H9 (cell line): ENCODE results near the gene SCN7A. TPM values are rescaled to one million over a fixed set of nuclear protein-coding genes. Genes with fewer than 3 reads are reported as not detected.

Source experiments
- DNase-seq: peaks from one replicate; pipeline ENCODE4 v3.0.0-alpha.2; 2017
- H2AFZ ChIP-seq: one replicate; pipeline ENCODE4 v1.6.1; 2013; ENCODE audit warnings: mild to moderate bottlenecking, low read length, control low read depth, moderate library complexity
- H2AK5ac ChIP-seq: 2 replicates; pipeline ENCODE4 v1.6.1; 2013; ENCODE audit warnings: low read length, control low read depth, mixed read lengths; ENCODE audit not compliant: insufficient read length
- H2BK120ac ChIP-seq: one replicate; pipeline ENCODE4 v1.6.1; 2013; ENCODE audit warnings: low read depth, mild to moderate bottlenecking, low read length, control low read depth, inconsistent platforms; ENCODE audit not compliant: poor library complexity, severe bottlenecking
- H2BK12ac ChIP-seq: 2 replicates; pipeline ENCODE4 v1.6.1; 2013; ENCODE audit warnings: low read length, control low read depth, mixed read lengths, low read depth; ENCODE audit not compliant: insufficient read length
- H2BK15ac ChIP-seq: 2 replicates; pipeline ENCODE4 v1.6.1; 2013; ENCODE audit warnings: low read depth, low read length, control low read depth
- H2BK20ac ChIP-seq: one replicate; pipeline ENCODE4 v1.6.1; 2013; ENCODE audit warnings: low read depth, mild to moderate bottlenecking, low read length, control low read depth, inconsistent platforms; ENCODE audit not compliant: poor library complexity, severe bottlenecking
- H2BK5ac ChIP-seq: 2 replicates; pipeline ENCODE4 v1.6.1; 2013; ENCODE audit warnings: low read length, control low read depth, mixed read lengths; ENCODE audit not compliant: insufficient read length
- H3K14ac ChIP-seq: 2 replicates; pipeline ENCODE4 v1.6.1; 2013; ENCODE audit warnings: low read length, control low read depth; ENCODE audit not compliant: insufficient read depth
- H3K18ac ChIP-seq: 2 replicates; pipeline ENCODE4 v1.6.1; 2013; ENCODE audit warnings: low read depth, mild to moderate bottlenecking, mixed read lengths, low read length, control low read depth; ENCODE audit not compliant: insufficient read length
- H3K23ac ChIP-seq: 2 replicates; pipeline ENCODE4 v1.6.1; 2013; ENCODE audit warnings: low read length, control low read depth, mixed read lengths, low read depth; ENCODE audit not compliant: insufficient read length
- H3K23me2 ChIP-seq: 2 replicates; pipeline ENCODE4 v1.6.1; 2013; ENCODE audit warnings: low read depth, mild to moderate bottlenecking, mixed read lengths, low read length, control low read depth; ENCODE audit not compliant: insufficient read length, poor library complexity, severe bottlenecking
- H3K27ac ChIP-seq: 2 replicates; pipeline ENCODE4 v1.5.1; 2013; ENCODE audit warnings: low read length, control low read depth, mixed read lengths, low read depth; ENCODE audit not compliant: insufficient read length
- H3K27me3 ChIP-seq: 2 replicates; pipeline ENCODE4 v1.6.1; 2013; ENCODE audit warnings: low read length, control low read depth, inconsistent platforms; ENCODE audit not compliant: insufficient read depth
- H3K4ac ChIP-seq: 2 replicates; pipeline ENCODE4 v1.6.1; 2013; ENCODE audit warnings: low read depth, mild to moderate bottlenecking, control low read depth, inconsistent platforms, low read length, moderate library complexity
- H3K4me1 ChIP-seq: 2 replicates; pipeline ENCODE4 v1.6.1; 2013; ENCODE audit warnings: low read length, control low read depth, inconsistent platforms; ENCODE audit not compliant: insufficient read depth
- H3K4me2 ChIP-seq: 2 replicates; pipeline ENCODE4 v1.6.1; 2013; ENCODE audit warnings: low read length, control low read depth, mixed read lengths; ENCODE audit not compliant: insufficient read length, insufficient read depth
- H3K56ac ChIP-seq: 2 replicates; pipeline ENCODE4 v1.6.1; 2013; ENCODE audit warnings: low read depth, mild to moderate bottlenecking, mixed read lengths, low read length, control low read depth; ENCODE audit not compliant: insufficient read length
- H3K79me1 ChIP-seq: 2 replicates; pipeline ENCODE4 v1.6.1; 2013; ENCODE audit warnings: low read depth, mild to moderate bottlenecking, moderate library complexity, low read length, control low read depth, inconsistent platforms; ENCODE audit not compliant: insufficient read depth, poor library complexity, severe bottlenecking
- H3K79me2 ChIP-seq: 2 replicates; pipeline ENCODE4 v1.6.1; 2013; ENCODE audit warnings: low read length, control low read depth, inconsistent platforms; ENCODE audit not compliant: insufficient read depth
- H3K9ac ChIP-seq: 2 replicates; pipeline ENCODE4 v1.6.1; 2013; ENCODE audit warnings: low read length, control low read depth, mixed read lengths; ENCODE audit not compliant: insufficient read length; ENCODE audit errors: extremely low read depth
- H3K9me3 ChIP-seq: one replicate; pipeline ENCODE4 v1.6.1; 2013; ENCODE audit warnings: low read depth, low read length, inconsistent platforms; ENCODE audit not compliant: control insufficient read depth
- H3T11ph ChIP-seq: one replicate; pipeline ENCODE4 v1.6.1; 2013; ENCODE audit warnings: mild to moderate bottlenecking, low read length, control low read depth, inconsistent platforms
- H4K20me1 ChIP-seq: one replicate; pipeline ENCODE4 v1.6.1; 2013; ENCODE audit not compliant: control insufficient read depth, insufficient read length, insufficient read depth
- H4K5ac ChIP-seq: 2 replicates; pipeline ENCODE4 v1.6.1; 2013; ENCODE audit warnings: low read depth, mild to moderate bottlenecking, mixed read lengths, low read length, control low read depth; ENCODE audit not compliant: insufficient read length
- H4K8ac ChIP-seq: replicated peaks from 2 replicates; pipeline ENCODE4 v1.6.1; 2013; ENCODE audit warnings: low read length, control low read depth, mixed read lengths, low read depth; ENCODE audit not compliant: insufficient read length
- H4K91ac ChIP-seq: 2 replicates; pipeline ENCODE4 v1.6.1; 2013; ENCODE audit warnings: low read depth, mild to moderate bottlenecking, moderate library complexity, mixed read lengths, low read length, control low read depth; ENCODE audit not compliant: insufficient read length
- H3K27ac Mint-ChIP-seq, 3 experiments: 2 replicates in 2 of 3; 3 replicates in 1 of 3; pipeline ENCODE4 v1.8.0; 2020 to 2021; ENCODE audit warnings: mixed read lengths in 3 of 3, mild to moderate bottlenecking in 1 of 3, moderate library complexity in 1 of 3
- H3K27me3 Mint-ChIP-seq: 2 replicates; pipeline ENCODE4 v1.8.0; 2021; ENCODE audit warnings: low read depth, mild to moderate bottlenecking, moderate library complexity, mixed read lengths
- H3K36me3 Mint-ChIP-seq, 3 experiments: 2 replicates in 2 of 3; 3 replicates in 1 of 3; pipeline ENCODE4 v1.8.0; 2020 to 2021; ENCODE audit warnings: low read depth in 3 of 3, mixed read lengths in 3 of 3; ENCODE audit not compliant: insufficient read depth in 1 of 3
- H3K4me1 Mint-ChIP-seq, 2 experiments: 2 replicates each; pipeline ENCODE4 v1.8.0; 2020; ENCODE audit warnings: mixed read lengths in 2 of 2
- H3K4me3 Mint-ChIP-seq, 2 experiments: 2 replicates in 1 of 2; 3 replicates in 1 of 2; pipeline ENCODE4 v1.8.0; 2020 to 2021; ENCODE audit warnings: mild to moderate bottlenecking in 2 of 2, mixed read lengths in 2 of 2, moderate library complexity in 1 of 2
- H3K9me3 Mint-ChIP-seq, 2 experiments: 2 replicates in 1 of 2; 3 replicates in 1 of 2; pipeline ENCODE4 v1.8.0; 2020; ENCODE audit warnings: mild to moderate bottlenecking in 2 of 2, mixed read lengths in 2 of 2, moderate library complexity in 1 of 2
- total RNA-seq: library from RNA; stranded (reverse); gene quantifications from 2 replicates; pipeline ENCODE4 v1.2.1, GENCODE V29; 2021
- TF ChIP-seq, protein P1 (sequence below): fragments of 200-600 bp; sonication (generic); conservative IDR thresholded peaks from 3 replicates; pipeline ENCODE4 v1.8.0; 2021; ENCODE audit warnings: antibody characterized with exemption, mild to moderate bottlenecking

The SCN7A gene
- total RNA-seq, 1 experiment from 2014 or later = 0.07 TPM

DNA sequence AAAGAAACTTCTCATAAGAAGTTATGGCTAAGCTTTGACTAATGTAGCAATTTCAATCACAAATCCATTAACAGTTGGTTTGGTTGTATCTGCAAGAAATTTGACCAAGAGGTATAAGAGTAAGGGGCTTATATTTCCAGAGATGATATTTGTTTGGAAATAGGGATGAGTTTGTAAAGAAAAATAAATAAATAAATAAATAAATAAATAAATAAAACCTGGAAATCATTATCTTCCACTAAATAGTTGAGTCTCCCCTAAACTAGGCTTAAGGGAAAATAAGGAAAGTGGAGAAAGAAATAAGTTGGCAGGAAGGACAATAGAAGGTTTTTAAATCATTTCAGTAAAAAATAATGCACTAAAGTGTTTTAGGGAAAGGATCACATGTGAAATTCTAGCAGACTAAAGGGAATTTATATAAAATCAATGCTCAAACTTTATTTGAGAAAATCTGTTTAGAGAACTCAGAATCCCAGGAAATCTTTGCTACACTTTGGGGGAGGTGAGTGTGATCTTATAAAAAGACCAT, 23.5 kb upstream of the SCN7A start:
- H2BK15ac ChIP-seq = no peak overlapping the region
- no peak overlapping the region for H2AK5ac ChIP-seq
- H4K91ac ChIP-seq = no peak overlapping the region
- no peaks in the 10 kb centered on the region for H3K79me1 ChIP-seq
- H2BK120ac ChIP-seq = no peak overlapping the region
- no peak overlapping the region for H3K14ac ChIP-seq
- no peaks in the 10 kb centered on the region for H3K79me2 ChIP-seq
- H3K9me3 ChIP-seq = no peaks in the 10 kb centered on the region
- H3K56ac ChIP-seq = no peak overlapping the region
- H3K4me2 ChIP-seq = no peak overlapping the region
- H2BK5ac ChIP-seq = no peak overlapping the region
- H3K27me3 ChIP-seq = no peaks in the 10 kb centered on the region
- H3K23ac ChIP-seq = no peak overlapping the region
- no peak overlapping the region for H3K27ac ChIP-seq
- no peak overlapping the region for H3K4ac ChIP-seq
- H3K4me1 ChIP-seq = no peaks in the 10 kb centered on the region
- Mint-ChIP-seq H3K4me3 (no peak overlapping the region), H3K9me3 (no peaks in the 10 kb centered on the region), H3K27me3 (no peaks in the 10 kb centered on the region), H3K4me1 (peaks cover 6% of the 10 kb centered on the region in 2 experiments), H3K27ac (no peak overlapping the region), H3K36me3 (no peaks in the 10 kb centered on the region)
- no peak overlapping the region for H3K18ac ChIP-seq
- no peak overlapping the region for H3K9ac ChIP-seq
- H3T11ph ChIP-seq = no peak overlapping the region
- no peak overlapping the region for H2AFZ ChIP-seq
- no peaks in the 10 kb centered on the region for H4K20me1 ChIP-seq
- no peak overlapping the region for H4K8ac ChIP-seq
- no peak overlapping the region for H2BK12ac ChIP-seq
- no peaks in the 10 kb centered on the region for H3K23me2 ChIP-seq
- TF ChIP-seq, protein P1, sequence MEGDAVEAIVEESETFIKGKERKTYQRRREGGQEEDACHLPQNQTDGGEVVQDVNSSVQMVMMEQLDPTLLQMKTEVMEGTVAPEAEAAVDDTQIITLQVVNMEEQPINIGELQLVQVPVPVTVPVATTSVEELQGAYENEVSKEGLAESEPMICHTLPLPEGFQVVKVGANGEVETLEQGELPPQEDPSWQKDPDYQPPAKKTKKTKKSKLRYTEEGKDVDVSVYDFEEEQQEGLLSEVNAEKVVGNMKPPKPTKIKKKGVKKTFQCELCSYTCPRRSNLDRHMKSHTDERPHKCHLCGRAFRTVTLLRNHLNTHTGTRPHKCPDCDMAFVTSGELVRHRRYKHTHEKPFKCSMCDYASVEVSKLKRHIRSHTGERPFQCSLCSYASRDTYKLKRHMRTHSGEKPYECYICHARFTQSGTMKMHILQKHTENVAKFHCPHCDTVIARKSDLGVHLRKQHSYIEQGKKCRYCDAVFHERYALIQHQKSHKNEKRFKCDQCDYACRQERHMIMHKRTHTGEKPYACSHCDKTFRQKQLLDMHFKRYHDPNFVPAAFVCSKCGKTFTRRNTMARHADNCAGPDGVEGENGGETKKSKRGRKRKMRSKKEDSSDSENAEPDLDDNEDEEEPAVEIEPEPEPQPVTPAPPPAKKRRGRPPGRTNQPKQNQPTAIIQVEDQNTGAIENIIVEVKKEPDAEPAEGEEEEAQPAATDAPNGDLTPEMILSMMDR = no peak
- no peak for DNase-seq
- H2BK20ac ChIP-seq = no peak overlapping the region
- H4K5ac ChIP-seq = no peak overlapping the region
